Measurements from ENCODE around the gene HVCN1. TPM values are rescaled to one million over a fixed set of nuclear protein-coding genes. Genes with fewer than 3 reads are reported as not detected.

The HVCN1 gene
- total and polyA plus RNA-seq, 2 experiments from 2014 or later = 3.0 to 4.1 TPM

- Histone ChIP-seq H3K9me3 (ENCODE audit: low read depth) (no peaks in the 10 kb centered on the region), H3K4me2 (ENCODE audit: unreplicated experiment) (no peak overlapping the region), H3K4me1 (ENCODE audit: insufficient read depth) (no peaks in the 10 kb centered on the region), H4K20me1 (ENCODE audit: insufficient read depth) (no peaks in the 10 kb centered on the region), H3K9ac (no peak overlapping the region), H2AFZ (no peak overlapping the region), H3F3A (ENCODE audit: insufficient read depth) (no peaks in the 10 kb centered on the region), H3K27ac (no peak overlapping the region), H3K79me2 (ENCODE audit: insufficient read depth) (no peaks in the 10 kb centered on the region), H3K27me3 (replicated peaks; ENCODE audit: insufficient read depth) (no peaks in the 10 kb centered on the region; the same call in none of the 2 replicates), H3K9me2 (ENCODE audit: insufficient read depth) (no peaks in the 10 kb centered on the region), H3K4me3 (no peak overlapping the region), H3K36me3 (ENCODE audit: low read depth) (no peaks in the 10 kb centered on the region)
- in situ Hi-C loops (cut with MboI) = no loop called here
- WGBS, 2 experiments (ENCODE audit: low coverage in 1 of 2, low lambda C conversion rate in 2 of 2, missing lambda C conversion rate in 2 of 2) = 97 to 98% methylated on average over 15 of the region's 15 CpGs
- TF ChIP-seq EZH2 (IDR thresholded peaks at IDR 0.05; ENCODE audit: insufficient read depth, poor library complexity, severe bottlenecking) (no peak), EZH2phosphoT487 (IDR thresholded peaks at IDR 0.05; ENCODE audit: insufficient read depth, low read depth) (no peak)
- no peak for DNase-seq
These were observed 1.3 kb downstream of the HVCN1 start for GRCh38 chr12:110687396-110688169.

DNA sequence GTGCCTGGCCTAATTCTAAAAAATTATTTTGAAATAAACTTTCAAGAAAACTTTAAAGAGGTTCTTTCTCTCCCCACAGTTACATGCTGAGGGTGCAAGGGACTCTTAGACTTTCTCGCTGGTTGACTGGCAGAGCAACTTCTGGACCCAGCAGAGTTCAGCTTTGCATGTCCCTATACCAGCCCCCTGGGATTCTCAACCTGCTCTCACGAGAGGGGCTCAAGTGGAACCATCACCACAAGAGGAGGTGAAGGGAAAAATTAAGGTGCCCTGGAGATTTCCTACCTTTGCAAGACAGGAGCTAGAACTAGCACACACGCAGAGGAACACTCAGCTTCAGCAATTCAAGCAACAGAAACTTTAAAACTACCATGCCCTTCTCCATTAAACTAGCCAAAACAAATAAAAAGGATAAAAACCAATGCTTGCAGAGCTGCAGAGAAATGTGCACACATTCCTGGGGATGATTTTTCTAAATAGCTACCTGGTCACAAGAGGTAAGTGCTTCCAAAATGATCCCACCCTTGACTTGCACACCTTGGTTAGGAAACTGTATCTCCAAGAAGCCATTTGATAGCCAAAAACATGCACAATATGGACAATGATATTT, 2.5 kb downstream of the HVCN1 start:
- H3K27me3 ChIP-seq (replicated peaks; ENCODE audit: insufficient read depth) = no peaks in the 10 kb centered on the region; the same call in none of the 2 replicates
- H3K9me3 ChIP-seq (ENCODE audit: low read depth) = no peaks in the 10 kb centered on the region
- no peaks in the 10 kb centered on the region for H3K9me2 ChIP-seq (ENCODE audit: insufficient read depth)
- no peak for DNase-seq
- no peak overlapping the region for H3K27ac ChIP-seq
- no peak for TF ChIP-seq EZH2phosphoT487 (IDR thresholded peaks at IDR 0.05; ENCODE audit: insufficient read depth, low read depth)
- no peak for TF ChIP-seq EZH2 (IDR thresholded peaks at IDR 0.05; ENCODE audit: insufficient read depth, poor library complexity, severe bottlenecking)
- H2AFZ ChIP-seq = no peak overlapping the region
- H3K4me2 ChIP-seq (ENCODE audit: unreplicated experiment) = no peak overlapping the region
- no peaks in the 10 kb centered on the region for H3K36me3 ChIP-seq (ENCODE audit: low read depth)
- H4K20me1 ChIP-seq (ENCODE audit: insufficient read depth) = no peaks in the 10 kb centered on the region
- no peaks in the 10 kb centered on the region for H3K4me1 ChIP-seq (ENCODE audit: insufficient read depth)
- in situ Hi-C loops (cut with MboI) = no loop called here
- H3K9ac ChIP-seq = no peak overlapping the region
- no peaks in the 10 kb centered on the region for H3F3A ChIP-seq (ENCODE audit: insufficient read depth)
- H3K4me3 ChIP-seq = no peak overlapping the region
- no peaks in the 10 kb centered on the region for H3K79me2 ChIP-seq (ENCODE audit: insufficient read depth)
- 67 to 80% methylated on average over 3 of the region's 3 CpGs for WGBS, 2 experiments (ENCODE audit: low coverage in 1 of 2, low lambda C conversion rate in 2 of 2, missing lambda C conversion rate in 2 of 2)

DNA sequence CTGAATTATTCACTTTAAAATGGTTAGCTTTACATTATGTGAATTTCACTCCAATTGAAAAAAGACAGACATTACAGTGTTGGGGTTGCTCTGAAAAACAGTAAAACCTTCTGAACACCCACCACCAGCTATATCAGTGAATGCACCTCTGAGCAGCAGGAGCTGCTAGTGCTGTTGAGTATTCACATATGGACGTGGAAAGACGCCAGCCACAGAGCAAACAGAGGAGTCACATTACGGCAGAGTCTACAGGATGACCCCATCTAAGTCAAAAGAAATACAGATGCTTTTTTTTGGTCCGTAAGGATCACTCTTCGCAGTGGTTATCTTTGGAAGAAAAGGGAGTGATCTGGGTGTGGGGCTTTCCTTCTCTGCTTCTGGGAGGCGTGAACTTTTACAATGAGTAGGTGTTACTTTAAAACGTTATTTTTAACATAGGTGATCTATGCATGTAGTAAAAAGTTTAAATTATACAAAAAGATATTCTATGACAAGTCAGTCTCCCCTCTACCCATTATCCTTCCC, 4.5 kb downstream of the HVCN1 start:
- Histone ChIP-seq H3K9ac (no peak overlapping the region), H4K20me1 (ENCODE audit: insufficient read depth) (no peaks in the 10 kb centered on the region), H2AFZ (no peak overlapping the region), H3F3A (ENCODE audit: insufficient read depth) (no peaks in the 10 kb centered on the region), H3K4me1 (ENCODE audit: insufficient read depth) (no peaks in the 10 kb centered on the region), H3K4me3 (no peak overlapping the region), H3K9me2 (ENCODE audit: insufficient read depth) (no peaks in the 10 kb centered on the region), H3K79me2 (ENCODE audit: insufficient read depth) (no peaks in the 10 kb centered on the region), H3K27ac (no peak overlapping the region), H3K27me3 (replicated peaks; ENCODE audit: insufficient read depth) (no peaks in the 10 kb centered on the region; the same call in none of the 2 replicates), H3K9me3 (ENCODE audit: low read depth) (no peaks in the 10 kb centered on the region), H3K36me3 (ENCODE audit: low read depth) (no peaks in the 10 kb centered on the region), H3K4me2 (ENCODE audit: unreplicated experiment) (no peak overlapping the region)
- in situ Hi-C loops (cut with MboI) = no loop called here
- DNase-seq = no peak
- no peak for TF ChIP-seq EZH2 (IDR thresholded peaks at IDR 0.05; ENCODE audit: insufficient read depth, poor library complexity, severe bottlenecking)
- TF ChIP-seq EZH2phosphoT487 (IDR thresholded peaks at IDR 0.05; ENCODE audit: insufficient read depth, low read depth) = no peak
- 68 to 70% methylated on average over 7 of the region's 7 CpGs for WGBS, 2 experiments (ENCODE audit: low coverage in 1 of 2, low lambda C conversion rate in 2 of 2, missing lambda C conversion rate in 2 of 2)

GRCh38 chr12:110683888-110684287, 5.0 kb downstream of the HVCN1 start:
- no peaks in the 10 kb centered on the region; the same call in none of the 2 replicates for H3K27me3 ChIP-seq (replicated peaks; ENCODE audit: insufficient read depth)
- WGBS, 2 experiments (ENCODE audit: low coverage in 1 of 2, low lambda C conversion rate in 2 of 2, missing lambda C conversion rate in 2 of 2) = 95% methylated on average over 2 of the region's 2 CpGs
- H3K4me3 ChIP-seq = no peak overlapping the region
- DNase-seq = no peak
- H3K9ac ChIP-seq = no peak overlapping the region
- no peak overlapping the region for H2AFZ ChIP-seq
- no peaks in the 10 kb centered on the region for H3F3A ChIP-seq (ENCODE audit: insufficient read depth)
- no peaks in the 10 kb centered on the region for H3K79me2 ChIP-seq (ENCODE audit: insufficient read depth)
- H3K27ac ChIP-seq = no peak overlapping the region
- H3K4me2 ChIP-seq (ENCODE audit: unreplicated experiment) = no peak overlapping the region
- H3K36me3 ChIP-seq (ENCODE audit: low read depth) = no peaks in the 10 kb centered on the region
- no peaks in the 10 kb centered on the region for H3K9me3 ChIP-seq (ENCODE audit: low read depth)
- TF ChIP-seq EZH2phosphoT487 (IDR thresholded peaks at IDR 0.05; ENCODE audit: insufficient read depth, low read depth) (no peak), EZH2 (IDR thresholded peaks at IDR 0.05; ENCODE audit: insufficient read depth, poor library complexity, severe bottlenecking) (no peak)
- H3K9me2 ChIP-seq (ENCODE audit: insufficient read depth) = no peaks in the 10 kb centered on the region
- in situ Hi-C loops (cut with MboI) = no loop called here
- no peaks in the 10 kb centered on the region for H3K4me1 ChIP-seq (ENCODE audit: insufficient read depth)
- no peaks in the 10 kb centered on the region for H4K20me1 ChIP-seq (ENCODE audit: insufficient read depth)

Data from GM23248 (cell line).